ENCODE results near the gene TNFRSF21.
"Not testable (repeated sequence)": the region's sequence is repeated elsewhere in the genome, so short reads cannot be mapped to it uniquely, and the experiment has no call there.

TNFRSF21 gene

GRCh38 chr6:47309291-47310130 is at the start of gene TNFRSF21:
TNFRSF21 (minus strand) TSS chr6:47309905; CDS start chr6:47309511, 394 bp downstream.
- DNase-seq (ENCODE audit: low read depth in 2 of 2): peak; percentile 53 to 62

- no peak for DNase-seq (ENCODE audit: low read depth in 2 of 2)
These were observed 48.9 kb upstream of the TNFRSF21 start for GRCh38 chr6:47358440-47359225.

GRCh38 chr6:47357827-47358226 is 48.1 kb upstream of the TNFRSF21 start:
- no peak for DNase-seq (ENCODE audit: low read depth in 2 of 2)

GRCh38 chr6:47355496-47355895 is 45.8 kb upstream of the TNFRSF21 start:
- no peak for DNase-seq (ENCODE audit: low read depth in 2 of 2)

GRCh38 chr6:47353871-47354270 is 44.2 kb upstream of the TNFRSF21 start:
- no peak for DNase-seq (ENCODE audit: low read depth in 2 of 2)

- DNase-seq (ENCODE audit: low read depth in 2 of 2): no peak
These were observed 43.3 kb upstream of the TNFRSF21 start for GRCh38 chr6:47352966-47353365.

- no peak for DNase-seq (ENCODE audit: low read depth in 2 of 2)
These were observed 42.7 kb upstream of the TNFRSF21 start for GRCh38 chr6:47352194-47352920.

- DNase-seq (ENCODE audit: low read depth in 2 of 2): no peak
These were observed 41.9 kb upstream of the TNFRSF21 start for GRCh38 chr6:47351621-47352020.

- no peak for DNase-seq (ENCODE audit: low read depth in 2 of 2)
These were observed 40.2 kb upstream of the TNFRSF21 start for GRCh38 chr6:47349931-47350330.

- DNase-seq (ENCODE audit: low read depth in 2 of 2): no peak
These were observed 38.7 kb upstream of the TNFRSF21 start for GRCh38 chr6:47348316-47348863.

- DNase-seq (ENCODE audit: low read depth in 2 of 2): no peak
These were observed 36.1 kb upstream of the TNFRSF21 start for GRCh38 chr6:47345761-47346160.

- no peak for DNase-seq (ENCODE audit: low read depth in 2 of 2)
These were observed 34.3 kb upstream of the TNFRSF21 start for GRCh38 chr6:47344022-47344421.

GRCh38 chr6:47343600-47343999 is 33.9 kb upstream of the TNFRSF21 start:
- DNase-seq (ENCODE audit: low read depth in 2 of 2): no peak

GRCh38 chr6:47342824-47343223 is 33.1 kb upstream of the TNFRSF21 start:
- DNase-seq (ENCODE audit: low read depth in 2 of 2): no peak

GRCh38 chr6:47337519-47337918 is 27.8 kb upstream of the TNFRSF21 start:
- no peak for DNase-seq (ENCODE audit: low read depth in 2 of 2)

- no peak for DNase-seq (ENCODE audit: low read depth in 2 of 2)
These were observed 26.6 kb upstream of the TNFRSF21 start for GRCh38 chr6:47336334-47336733.

- DNase-seq (ENCODE audit: low read depth in 2 of 2): no peak
These were observed 25.8 kb upstream of the TNFRSF21 start for GRCh38 chr6:47335466-47335865.

- DNase-seq (ENCODE audit: low read depth in 2 of 2): no peak
These were observed 24.6 kb upstream of the TNFRSF21 start for GRCh38 chr6:47334334-47334733.

- not testable (repeated sequence) for DNase-seq (ENCODE audit: low read depth in 2 of 2)
These were observed 18.9 kb upstream of the TNFRSF21 start for GRCh38 chr6:47328606-47329005.

GRCh38 chr6:47328139-47328538 is 18.4 kb upstream of the TNFRSF21 start:
- DNase-seq (ENCODE audit: low read depth in 2 of 2): not testable (repeated sequence)

- DNase-seq (ENCODE audit: low read depth in 2 of 2): no peak
These were observed 14.2 kb upstream of the TNFRSF21 start for GRCh38 chr6:47323887-47324286.

- no peak for DNase-seq (ENCODE audit: low read depth in 2 of 2)
These were observed 13.6 kb upstream of the TNFRSF21 start for GRCh38 chr6:47323321-47323720.
